Stimulated activated effector memory CD8-positive, alpha-beta T cell treated with anti-CD3 and anti-CD28 coated beads, Interleukin-12 subunit alpha, Interleukin-12 subunit beta, amount 100 ng/mL, for 72 hours (primary cell): ENCODE results near the gene TRAPPC13.
"Not testable (repeated sequence)": the region's sequence is repeated elsewhere in the genome, so short reads cannot be mapped to it uniquely, and the experiment has no call there.

Experiments
- ATAC-seq: fragments of 150-1000 bp; cut with Tn5 transposase; 2 replicates; pipeline ENCODE4 v1.10.0; 2021
- DNase-seq, 2 donors: peaks; one replicate each; pipeline ENCODE4 v3.0.0; 2021 to 2022; ENCODE audit warnings: low spot score in 2 of 2
- H3K27ac Mint-ChIP-seq: one replicate; pipeline ENCODE4 v1.8.0; 2022; ENCODE audit warnings: mild to moderate bottlenecking, mixed read lengths
- H3K36me3 Mint-ChIP-seq: one replicate; pipeline ENCODE4 v1.8.0; 2022; ENCODE audit warnings: mild to moderate bottlenecking, mixed read lengths
- H3K4me1 Mint-ChIP-seq: one replicate; pipeline ENCODE4 v1.8.0; 2022; ENCODE audit warnings: mixed read lengths
- H3K4me3 Mint-ChIP-seq: one replicate; pipeline ENCODE4 v1.8.0; 2022; ENCODE audit warnings: mild to moderate bottlenecking, mixed read lengths
- H3K9me3 Mint-ChIP-seq: one replicate; pipeline ENCODE4 v1.8.0; 2022; ENCODE audit warnings: mixed read lengths

The TRAPPC13 gene

DNA sequence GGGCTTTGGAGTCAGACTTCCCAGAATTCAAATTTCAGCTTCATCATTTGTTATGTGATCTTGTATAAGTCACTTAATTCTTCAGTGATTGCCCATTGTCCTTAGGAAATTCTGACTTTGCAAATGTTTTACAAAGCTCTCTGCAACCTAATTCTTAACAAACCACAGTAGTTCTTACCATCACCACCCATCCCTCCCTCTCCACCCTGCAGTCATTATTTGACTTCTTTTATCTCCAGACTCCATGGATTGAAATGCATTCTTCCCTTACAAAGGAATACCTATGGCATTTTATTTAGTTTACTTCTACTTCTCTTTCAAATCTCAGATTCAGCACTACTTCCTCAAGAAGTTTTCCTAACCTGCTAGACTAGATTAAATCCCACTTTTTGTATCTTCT, 23.1 kb downstream of the TRAPPC13 start:
- Mint-ChIP-seq H3K4me3 (no peak overlapping the region), H3K27ac (peak overlapping the region; percentile 4), H3K9me3 (no peaks in the 10 kb centered on the region), H3K4me1 (no peaks in the 10 kb centered on the region), H3K36me3 (peaks cover 70% of the 10 kb centered on the region)
- ATAC-seq: no peak
- DNase-seq: no peak

GRCh38 chr5:65651144-65651543, 26.3 kb downstream of the TRAPPC13 start:
- no peak overlapping the region for H3K27ac Mint-ChIP-seq
- H3K4me3 Mint-ChIP-seq: no peak overlapping the region
- ATAC-seq (no peak), DNase-seq (no peak)
- H3K9me3 Mint-ChIP-seq: no peaks in the 10 kb centered on the region
- peaks cover 81% of the 10 kb centered on the region for H3K36me3 Mint-ChIP-seq
- no peaks in the 10 kb centered on the region for H3K4me1 Mint-ChIP-seq

- no peak overlapping the region for H3K27ac Mint-ChIP-seq
- ATAC-seq (no peak), DNase-seq (no peak)
- H3K9me3 Mint-ChIP-seq: no peaks in the 10 kb centered on the region
- H3K4me3 Mint-ChIP-seq: no peak overlapping the region
- H3K36me3 Mint-ChIP-seq: peaks cover 65% of the 10 kb centered on the region
- H3K4me1 Mint-ChIP-seq: no peaks in the 10 kb centered on the region
Measured at GRCh38 chr5:65654713-65655112, 29.9 kb downstream of the TRAPPC13 start.

DNA sequence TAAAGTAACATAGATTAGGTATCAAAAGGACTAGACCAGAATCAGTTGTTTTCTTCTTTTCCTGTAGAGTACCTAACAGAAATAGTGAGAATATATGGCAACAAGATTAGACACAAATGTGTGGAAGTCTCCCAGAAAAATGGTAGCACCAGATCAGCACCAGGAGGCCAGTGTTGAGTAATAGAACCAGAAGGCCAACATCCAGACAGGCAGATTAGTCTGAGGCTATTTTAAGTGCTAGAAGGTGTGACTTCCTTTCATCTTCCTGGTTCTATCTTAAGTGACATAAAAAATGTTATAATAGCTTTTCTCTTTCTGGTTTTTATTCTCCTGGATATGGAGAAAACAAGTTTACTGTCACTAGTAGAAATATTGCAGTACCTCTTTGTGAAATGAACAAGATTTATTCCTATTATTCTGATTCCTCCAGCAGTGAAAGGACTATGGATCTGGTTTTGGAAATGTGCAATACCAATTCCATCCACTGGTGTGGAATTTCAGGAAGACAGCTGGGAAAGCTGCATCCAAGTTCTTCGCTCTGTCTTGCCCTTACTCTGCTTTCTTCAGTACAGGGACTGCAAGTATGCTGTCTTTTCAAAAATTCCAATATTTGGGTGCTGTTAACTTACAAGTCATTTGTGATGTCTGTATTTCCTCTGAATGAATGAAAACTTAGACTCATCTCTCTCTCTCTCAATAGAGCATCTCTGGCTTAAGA, 39.1 kb downstream of the TRAPPC13 start:
- Mint-ChIP-seq H3K27ac (peak overlapping the region; percentile 76), H3K9me3 (no peaks in the 10 kb centered on the region), H3K4me3 (no peak overlapping the region)

DNA sequence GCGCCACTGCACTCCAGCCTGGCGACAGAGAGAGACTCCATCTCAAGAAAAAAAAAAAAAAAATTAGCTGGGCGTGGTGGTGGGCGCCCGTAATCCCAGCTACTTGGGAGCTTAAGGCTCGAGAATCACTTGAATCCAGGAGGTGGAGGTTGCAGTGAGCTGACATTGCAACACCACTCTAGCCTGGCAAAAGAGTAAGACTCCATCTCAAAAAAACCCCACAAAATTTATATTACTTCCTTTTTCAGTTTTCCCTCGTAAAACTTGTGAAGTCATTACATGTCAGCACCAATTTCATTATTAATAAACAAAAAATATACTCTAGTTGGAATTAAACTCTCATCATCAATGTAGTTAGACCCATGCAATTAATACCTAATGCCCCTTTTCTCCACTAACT, 43.9 kb downstream of the TRAPPC13 start:
- Mint-ChIP-seq H3K36me3 (peaks cover 64% of the 10 kb centered on the region), H3K4me3 (no peak overlapping the region), H3K4me1 (no peaks in the 10 kb centered on the region), H3K27ac (no peak overlapping the region), H3K9me3 (no peaks in the 10 kb centered on the region)
- no peak for ATAC-seq
- DNase-seq: no peak

More for the DNA sequence above, 39.1 kb downstream of the TRAPPC13 start:
- ATAC-seq: no peak
- H3K36me3 Mint-ChIP-seq: peaks cover 72% of the 10 kb centered on the region
- no peaks in the 10 kb centered on the region for H3K4me1 Mint-ChIP-seq
- DNase-seq: no peak

DNA sequence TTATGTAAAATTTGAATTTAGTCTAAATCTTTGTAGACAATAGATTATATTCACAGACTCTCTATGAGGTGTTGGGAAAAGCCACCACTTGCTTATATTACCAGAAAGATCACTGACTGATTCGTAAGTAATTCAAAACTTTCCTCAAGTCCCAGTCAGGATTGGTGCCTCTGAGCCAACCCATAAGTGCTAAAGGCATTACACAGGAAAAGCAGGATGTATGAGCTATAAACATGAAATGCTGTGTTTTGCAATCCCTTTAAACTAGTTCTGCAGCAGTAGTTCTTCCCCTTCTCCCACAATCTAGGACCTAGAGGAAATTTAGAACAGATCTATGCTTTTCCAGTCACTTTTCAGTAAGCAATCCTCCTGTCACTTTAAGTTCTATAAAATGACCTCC, 48.0 kb downstream of the TRAPPC13 start:
- no peak for ATAC-seq
- Mint-ChIP-seq H3K9me3 (no peaks in the 10 kb centered on the region), H3K4me3 (no peak overlapping the region), H3K27ac (peak overlapping the region; percentile 50), H3K36me3 (peaks cover 74% of the 10 kb centered on the region), H3K4me1 (peaks cover 6% of the 10 kb centered on the region)
- DNase-seq: no peak

- ATAC-seq (no peak), DNase-seq (no peak)
- Mint-ChIP-seq H3K36me3 (peaks cover 66% of the 10 kb centered on the region), H3K9me3 (no peaks in the 10 kb centered on the region), H3K27ac (peak overlapping the region; percentile 47), H3K4me1 (peaks cover 8% of the 10 kb centered on the region), H3K4me3 (no peak overlapping the region)
Measured at GRCh38 chr5:65674749-65675148, 49.9 kb downstream of the TRAPPC13 start.

GRCh38 chr5:65676056-65676455, 51.2 kb downstream of the TRAPPC13 start:
- Mint-ChIP-seq H3K27ac (peak overlapping the region; percentile 48), H3K36me3 (peaks cover 73% of the 10 kb centered on the region), H3K4me1 (peaks cover 11% of the 10 kb centered on the region)
- ATAC-seq, H3K9me3 Mint-ChIP-seq, DNase-seq, H3K4me3 Mint-ChIP-seq: not testable (repeated sequence)

GRCh38 chr5:65682148-65682547, 57.3 kb downstream of the TRAPPC13 start:
- DNase-seq: no peak
- peaks cover 62% of the 10 kb centered on the region for H3K36me3 Mint-ChIP-seq
- H3K27ac Mint-ChIP-seq: no peak overlapping the region
- H3K9me3 Mint-ChIP-seq: no peaks in the 10 kb centered on the region
- peaks cover 5% of the 10 kb centered on the region for H3K4me1 Mint-ChIP-seq
- no peak overlapping the region for H3K4me3 Mint-ChIP-seq
- ATAC-seq: no peak

DNA sequence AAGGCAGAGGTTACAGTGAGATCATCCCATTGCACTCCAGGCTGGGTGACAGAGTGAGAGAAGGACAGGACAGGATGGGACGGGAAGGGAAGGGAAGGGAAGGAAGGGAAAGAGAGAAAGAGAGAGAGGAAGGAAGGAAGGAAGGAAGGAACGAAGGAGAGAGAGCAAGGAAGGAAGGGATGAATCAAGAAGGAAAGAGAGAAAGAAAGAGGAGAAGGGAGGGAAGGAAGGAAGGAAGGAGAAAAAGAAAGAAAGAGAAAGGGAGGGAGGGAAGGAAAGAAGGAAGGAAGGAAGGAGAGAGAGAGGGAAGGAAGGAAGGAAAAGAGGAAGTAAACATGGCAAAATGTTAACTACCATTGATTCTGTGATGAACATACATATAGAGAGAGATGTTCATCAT, 68.3 kb downstream of the TRAPPC13 start:
- ATAC-seq (no peak), DNase-seq (no peak)
- peaks cover 36% of the 10 kb centered on the region for H3K36me3 Mint-ChIP-seq
- H3K4me3 Mint-ChIP-seq: no peak overlapping the region
- H3K27ac Mint-ChIP-seq: no peak overlapping the region
- H3K9me3 Mint-ChIP-seq: no peaks in the 10 kb centered on the region
- no peaks in the 10 kb centered on the region for H3K4me1 Mint-ChIP-seq

- Mint-ChIP-seq H3K36me3 (peaks cover 44% of the 10 kb centered on the region), H3K9me3 (no peaks in the 10 kb centered on the region), H3K4me1 (no peaks in the 10 kb centered on the region), H3K4me3 (no peak overlapping the region), H3K27ac (no peak overlapping the region)
- ATAC-seq: no peak
- DNase-seq: no peak
Measured at GRCh38 chr5:65695162-65695755, 70.4 kb downstream of the TRAPPC13 start.

GRCh38 chr5:65695896-65696295, 71.1 kb downstream of the TRAPPC13 start:
- no peak for ATAC-seq
- H3K4me1 Mint-ChIP-seq: no peaks in the 10 kb centered on the region
- DNase-seq: no peak
- H3K27ac Mint-ChIP-seq: no peak overlapping the region
- H3K4me3 Mint-ChIP-seq: no peak overlapping the region
- no peaks in the 10 kb centered on the region for H3K9me3 Mint-ChIP-seq
- H3K36me3 Mint-ChIP-seq: peaks cover 42% of the 10 kb centered on the region

GRCh38 chr5:65696892-65697291, 72.1 kb downstream of the TRAPPC13 start:
- H3K36me3 Mint-ChIP-seq: peaks cover 44% of the 10 kb centered on the region
- H3K4me3 Mint-ChIP-seq: no peak overlapping the region
- DNase-seq (no peak), ATAC-seq (no peak)
- H3K4me1 Mint-ChIP-seq: no peaks in the 10 kb centered on the region
- no peak overlapping the region for H3K27ac Mint-ChIP-seq
- H3K9me3 Mint-ChIP-seq: no peaks in the 10 kb centered on the region

DNA sequence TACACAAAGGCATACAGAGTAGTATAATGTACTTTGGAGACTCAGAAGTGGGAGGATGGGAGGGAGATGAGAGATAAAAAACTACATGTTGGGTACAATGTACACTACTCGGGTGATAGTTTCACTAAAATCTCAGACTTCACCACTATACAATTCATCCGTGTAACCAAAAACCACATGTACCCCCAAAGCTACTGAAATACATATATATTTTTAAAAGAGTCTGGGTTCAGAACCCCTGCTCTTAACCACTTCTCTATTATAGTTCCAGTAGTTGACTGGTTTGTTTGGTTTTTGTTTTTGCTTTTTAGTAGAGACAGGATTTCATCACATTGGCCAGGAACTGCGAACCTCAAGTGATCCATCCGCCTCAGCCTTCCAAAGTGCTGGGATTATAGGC, 74.5 kb downstream of the TRAPPC13 start:
- H3K4me3 Mint-ChIP-seq: no peak overlapping the region
- peaks cover 57% of the 10 kb centered on the region for H3K36me3 Mint-ChIP-seq
- DNase-seq: no peak
- no peak for ATAC-seq
- H3K27ac Mint-ChIP-seq: no peak overlapping the region
- H3K4me1 Mint-ChIP-seq: no peaks in the 10 kb centered on the region
- H3K9me3 Mint-ChIP-seq: no peaks in the 10 kb centered on the region

DNA sequence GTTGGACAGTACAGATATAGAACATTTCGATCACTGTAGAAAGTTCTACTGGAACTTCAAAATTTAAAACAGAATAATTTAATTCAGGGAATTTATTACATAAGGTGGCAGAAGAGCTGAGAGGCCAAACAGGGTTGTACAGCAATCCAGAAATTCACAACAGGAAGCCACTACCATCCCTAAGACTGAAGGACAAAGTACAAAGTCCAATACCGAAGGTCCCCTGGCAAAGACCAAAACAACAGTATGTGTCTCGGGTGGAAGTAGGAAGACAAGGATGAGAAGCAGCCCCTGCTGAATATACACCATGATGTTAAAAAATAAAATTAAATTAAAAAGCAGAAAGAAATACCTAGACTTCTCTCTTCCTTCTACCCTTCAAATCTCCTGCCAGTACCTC, 77.2 kb downstream of the TRAPPC13 start:
- H3K27ac Mint-ChIP-seq: no peak overlapping the region
- DNase-seq (no peak), ATAC-seq (no peak)
- H3K36me3 Mint-ChIP-seq: peaks cover 80% of the 10 kb centered on the region
- H3K4me3 Mint-ChIP-seq: no peak overlapping the region
- no peaks in the 10 kb centered on the region for H3K9me3 Mint-ChIP-seq
- no peaks in the 10 kb centered on the region for H3K4me1 Mint-ChIP-seq

- Mint-ChIP-seq H3K27ac (no peak overlapping the region), H3K4me3 (no peak overlapping the region), H3K4me1 (no peaks in the 10 kb centered on the region), H3K9me3 (no peaks in the 10 kb centered on the region), H3K36me3 (peaks cover 85% of the 10 kb centered on the region)
- DNase-seq (no peak), ATAC-seq (no peak)
Measured at GRCh38 chr5:65704621-65705239, 79.9 kb downstream of the TRAPPC13 start.
